Mammary epithelial cell (primary cell): ENCODE results near the gene JMJD7.

ENCODE experiments used
- EZH2 ChIP-seq: IDR thresholded peaks from 2 replicates; pipeline ENCODE4 v1.6.1; 2012; ENCODE audit warnings: low read length, inconsistent platforms, borderline replicate concordance
- TF ChIP-seq, protein P1 (sequence below), 2 donors: IDR thresholded peaks in 1 of 2; conservative IDR thresholded peaks in 1 of 2; 2 replicates each; pipeline ENCODE4 v1.5.1; 2011 to 2012; ENCODE audit warnings: inconsistent platforms in 2 of 2, low read length in 2 of 2, mild to moderate bottlenecking in 2 of 2, control low read depth in 1 of 2, low read depth in 1 of 2; ENCODE audit not compliant: insufficient read depth in 1 of 2; ENCODE audit errors: extremely low read depth in 1 of 2

DNA sequence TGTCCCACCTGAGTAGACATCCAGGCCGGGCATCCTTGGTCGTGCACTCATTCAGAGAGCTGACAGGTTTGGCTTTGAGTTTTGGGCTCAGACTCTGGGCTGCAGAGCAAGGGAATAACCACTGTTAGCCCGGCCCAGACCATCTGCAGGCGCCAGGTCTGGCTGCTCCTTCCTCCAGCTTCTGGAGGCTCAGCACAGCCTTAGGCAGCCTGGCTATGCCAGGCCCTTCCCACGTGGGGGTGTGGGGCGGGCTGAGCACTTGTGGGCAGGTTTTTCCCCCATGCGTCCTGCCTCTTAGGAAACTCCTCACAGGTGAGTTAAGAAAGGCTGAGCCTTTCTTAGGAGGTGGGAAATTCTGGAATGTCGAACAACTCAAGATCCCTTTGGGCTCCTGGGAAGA, 22.0 kb downstream of the JMJD7 start:
- TF ChIP-seq, protein P1, sequence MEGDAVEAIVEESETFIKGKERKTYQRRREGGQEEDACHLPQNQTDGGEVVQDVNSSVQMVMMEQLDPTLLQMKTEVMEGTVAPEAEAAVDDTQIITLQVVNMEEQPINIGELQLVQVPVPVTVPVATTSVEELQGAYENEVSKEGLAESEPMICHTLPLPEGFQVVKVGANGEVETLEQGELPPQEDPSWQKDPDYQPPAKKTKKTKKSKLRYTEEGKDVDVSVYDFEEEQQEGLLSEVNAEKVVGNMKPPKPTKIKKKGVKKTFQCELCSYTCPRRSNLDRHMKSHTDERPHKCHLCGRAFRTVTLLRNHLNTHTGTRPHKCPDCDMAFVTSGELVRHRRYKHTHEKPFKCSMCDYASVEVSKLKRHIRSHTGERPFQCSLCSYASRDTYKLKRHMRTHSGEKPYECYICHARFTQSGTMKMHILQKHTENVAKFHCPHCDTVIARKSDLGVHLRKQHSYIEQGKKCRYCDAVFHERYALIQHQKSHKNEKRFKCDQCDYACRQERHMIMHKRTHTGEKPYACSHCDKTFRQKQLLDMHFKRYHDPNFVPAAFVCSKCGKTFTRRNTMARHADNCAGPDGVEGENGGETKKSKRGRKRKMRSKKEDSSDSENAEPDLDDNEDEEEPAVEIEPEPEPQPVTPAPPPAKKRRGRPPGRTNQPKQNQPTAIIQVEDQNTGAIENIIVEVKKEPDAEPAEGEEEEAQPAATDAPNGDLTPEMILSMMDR (conservative IDR thresholded peaks at IDR 0.05 in 1 of 2, IDR thresholded peaks at IDR 0.05 in 1 of 2; ENCODE audit: extremely low read depth in 1 of 2, insufficient read depth in 1 of 2, low read depth in 1 of 2, low read length in 2 of 2) = no peak
- TF ChIP-seq EZH2 = no peak
